HL-60/S4 treated with phorbol 12-myristate 13-acetate at 8.2 ng/mL for 4 days and 3 days (cell line): ENCODE results near the gene ZMYND15.

Source experiments
- in situ Hi-C: fragments of 300-500 bp; cut with MboI; formaldehyde crosslinking; loops from 2 replicates; pipeline ENCODE4 v1.15.0; 2022; ENCODE audit warnings: low sequenced_read_pairs

ZMYND15 gene

GRCh38 chr17:4741544-4741943, 1.9 kb downstream of the ZMYND15 start:
- in situ Hi-C loops: no loop called here

- in situ Hi-C loops: no loop called here
Measured at GRCh38 chr17:4742133-4742532, 2.5 kb downstream of the ZMYND15 start.

GRCh38 chr17:4742629-4743028, 3.0 kb downstream of the ZMYND15 start:
- in situ Hi-C loops: no loop called here

GRCh38 chr17:4743216-4743615, 3.6 kb downstream of the ZMYND15 start:
- in situ Hi-C loops: no loop called here

- in situ Hi-C loops: no loop called here
Measured at GRCh38 chr17:4743898-4744297, 4.3 kb downstream of the ZMYND15 start.

GRCh38 chr17:4744999-4745969, 5.7 kb downstream of the ZMYND15 start:
- in situ Hi-C loops: no loop called here

GRCh38 chr17:4747847-4748246, 8.2 kb downstream of the ZMYND15 start:
- in situ Hi-C loops: no loop called here

- in situ Hi-C loops: no loop called here
Measured at GRCh38 chr17:4748686-4749085, 9.1 kb downstream of the ZMYND15 start.

- in situ Hi-C loops: no loop called here
Measured at GRCh38 chr17:4750606-4751005, 11.0 kb downstream of the ZMYND15 start.

GRCh38 chr17:4751932-4752331, 12.3 kb downstream of the ZMYND15 start:
- in situ Hi-C loops: no loop called here

- in situ Hi-C loops: no loop called here
Measured at GRCh38 chr17:4753392-4753791, 13.8 kb downstream of the ZMYND15 start.

GRCh38 chr17:4759776-4760236, 20.2 kb downstream of the ZMYND15 start:
- in situ Hi-C loops: no loop called here

GRCh38 chr17:4764595-4764994, 25.0 kb downstream of the ZMYND15 start:
- in situ Hi-C loops: no loop called here

- in situ Hi-C loops: no loop called here
Measured at GRCh38 chr17:4766201-4766600, 26.6 kb downstream of the ZMYND15 start.

GRCh38 chr17:4766723-4767122, 27.1 kb downstream of the ZMYND15 start:
- in situ Hi-C loops: no loop called here

- in situ Hi-C loops: no loop called here
Measured at GRCh38 chr17:4768298-4768697, 28.7 kb downstream of the ZMYND15 start.

- in situ Hi-C loops: no loop called here
Measured at GRCh38 chr17:4769628-4770027, 30.0 kb downstream of the ZMYND15 start.

- in situ Hi-C loops: no loop called here
Measured at GRCh38 chr17:4771519-4772234, 32.0 kb downstream of the ZMYND15 start, which contains the start of gene TM4SF5. TSS of gene TM4SF5 (plus strand) at chr17:4771886. CDS start at chr17:4771923, 37 bp downstream.

- in situ Hi-C loops: no loop called here
Measured at GRCh38 chr17:4772235-4772613, 32.6 kb downstream of the ZMYND15 start.

GRCh38 chr17:4777969-4778760, 38.5 kb downstream of the ZMYND15 start:
- in situ Hi-C loops: no loop called here
